ENCODE data around the gene CCNQ.

Gene CCNQ

GRCh38 chrX:153603131-153603656, 4.3 kb upstream of the CCNQ start:
- TF ChIP-seq CTCF (conservative IDR thresholded peaks at IDR 0.05): no peak
- H3K27ac ChIP-seq: no peak overlapping the region

- no peak for TF ChIP-seq CTCF (conservative IDR thresholded peaks at IDR 0.05)
- no peak overlapping the region for H3K27ac ChIP-seq
These were observed 3.7 kb upstream of the CCNQ start for GRCh38 chrX:153602601-153603000.

GRCh38 chrX:153601511-153602110, 2.7 kb upstream of the CCNQ start:
- no peak for TF ChIP-seq CTCF (conservative IDR thresholded peaks at IDR 0.05)
- no peak overlapping the region for H3K27ac ChIP-seq

- H3K27ac ChIP-seq: no peak overlapping the region
- TF ChIP-seq CTCF (conservative IDR thresholded peaks at IDR 0.05): no peak
These were observed 2.0 kb upstream of the CCNQ start for GRCh38 chrX:153600921-153601320.

- no peak for TF ChIP-seq CTCF (conservative IDR thresholded peaks at IDR 0.05)
- peak overlapping the region; percentile 71 for H3K27ac ChIP-seq
These were observed 1.1 kb upstream of the CCNQ start for GRCh38 chrX:153600032-153600373.

GRCh38 chrX:153599192-153600031, 473 bp upstream of the CCNQ start:
- no peak for TF ChIP-seq CTCF (conservative IDR thresholded peaks at IDR 0.05)
- H3K27ac ChIP-seq: peak overlapping the region; percentile 71

GRCh38 chrX:153596981-153597750, 1.8 kb downstream of the CCNQ start:
- no peak overlapping the region for H3K27ac ChIP-seq
- TF ChIP-seq CTCF (conservative IDR thresholded peaks at IDR 0.05): no peak
